ENCODE measurements around the gene ARHGEF19.
"Not testable (repeated sequence)": the region's sequence is repeated elsewhere in the genome, so short reads cannot be mapped to it uniquely, and the experiment has no call there.

ARHGEF19 gene

GRCh38 chr1:16181887-16182719, 30.3 kb downstream of the ARHGEF19 start:
- DNase-seq (ENCODE audit: low read depth in 2 of 2): peak; percentile 48 to 56

GRCh38 chr1:16180291-16180824, 32.1 kb downstream of the ARHGEF19 start:
- no peak for DNase-seq (ENCODE audit: low read depth in 2 of 2)

GRCh38 chr1:16178596-16179497, 33.6 kb downstream of the ARHGEF19 start:
- DNase-seq (ENCODE audit: low read depth in 2 of 2): no peak

GRCh38 chr1:16177306-16177705, 35.1 kb downstream of the ARHGEF19 start:
- no peak for DNase-seq (ENCODE audit: low read depth in 2 of 2)

GRCh38 chr1:16176653-16177052, 35.8 kb downstream of the ARHGEF19 start:
- no peak for DNase-seq (ENCODE audit: low read depth in 2 of 2)

GRCh38 chr1:16175610-16176553, 36.6 kb downstream of the ARHGEF19 start:
- peak; percentile 80 for DNase-seq (ENCODE audit: low read depth in 2 of 2)

- DNase-seq (ENCODE audit: low read depth in 2 of 2): no peak
These were observed 37.4 kb downstream of the ARHGEF19 start for GRCh38 chr1:16174886-16175598.

- DNase-seq (ENCODE audit: low read depth in 2 of 2): no peak
These were observed 38.1 kb downstream of the ARHGEF19 start for GRCh38 chr1:16174261-16174868.

GRCh38 chr1:16173447-16174260, 38.8 kb downstream of the ARHGEF19 start:
- DNase-seq (ENCODE audit: low read depth in 2 of 2): no peak

- DNase-seq (ENCODE audit: low read depth in 2 of 2): no peak
These were observed 39.4 kb downstream of the ARHGEF19 start for GRCh38 chr1:16172964-16173446.

GRCh38 chr1:16172218-16172830, 40.1 kb downstream of the ARHGEF19 start:
- no peak for DNase-seq (ENCODE audit: low read depth in 2 of 2)

GRCh38 chr1:16171314-16172151, 40.9 kb downstream of the ARHGEF19 start:
- no peak for DNase-seq (ENCODE audit: low read depth in 2 of 2)

- no peak for DNase-seq (ENCODE audit: low read depth in 2 of 2)
These were observed 42.2 kb downstream of the ARHGEF19 start for GRCh38 chr1:16170283-16170673.

- no peak for DNase-seq (ENCODE audit: low read depth in 2 of 2)
These were observed 43.7 kb downstream of the ARHGEF19 start for GRCh38 chr1:16168622-16169360.

- DNase-seq (ENCODE audit: low read depth in 2 of 2): not testable (repeated sequence)
These were observed 44.3 kb downstream of the ARHGEF19 start for GRCh38 chr1:16168144-16168495.

- no peak for DNase-seq (ENCODE audit: low read depth in 2 of 2)
These were observed 44.9 kb downstream of the ARHGEF19 start for GRCh38 chr1:16167331-16168143.
